Renal pelvis (tissue), 4 donors: ENCODE results near the gene ATP8A2. TPM values are rescaled to one million over a fixed set of nuclear protein-coding genes. Genes with fewer than 3 reads are reported as not detected.
A peak's percentile ranks its signal among the peaks of the same experiment; 100 is the strongest.

Experiments used
- DNase-seq: peaks from one replicate; pipeline ENCODE4 v3.0.0-alpha.2; 2013
- polyA plus RNA-seq, 3 donors: library from polyadenylated mRNA; unstranded; fragments of 120-200 nt; gene quantifications; one replicate each; pipeline ENCODE4 v1.2.1, GENCODE V29; 2013; ENCODE audit not compliant: insufficient read length in 3 of 3

ATP8A2 gene
- polyA plus RNA-seq, 3 donors: 4.8 to 5.4 (median 5.1) TPM

- DNase-seq: no peak
Observed at GRCh38 chr13:25881136-25881926, 509.6 kb downstream of the ATP8A2 start.

- peak; percentile 87 for DNase-seq
Observed at GRCh38 chr13:25881971-25882451, 510.2 kb downstream of the ATP8A2 start.

GRCh38 chr13:25882466-25883357 lies 510.9 kb downstream of the ATP8A2 start:
- DNase-seq: no peak

- no peak for DNase-seq
Observed at GRCh38 chr13:25885418-25885817, 513.6 kb downstream of the ATP8A2 start.

GRCh38 chr13:25886438-25887214 lies 514.9 kb downstream of the ATP8A2 start:
- DNase-seq: no peak

GRCh38 chr13:25887962-25888655 lies 516.3 kb downstream of the ATP8A2 start:
- DNase-seq: no peak

- no peak for DNase-seq
Observed at GRCh38 chr13:25890671-25891212, 519.0 kb downstream of the ATP8A2 start.

GRCh38 chr13:25898991-25899390 lies 527.2 kb downstream of the ATP8A2 start:
- no peak for DNase-seq

- DNase-seq: no peak
Observed at GRCh38 chr13:25899464-25899863, 527.7 kb downstream of the ATP8A2 start.

GRCh38 chr13:25899952-25900351 lies 528.2 kb downstream of the ATP8A2 start:
- DNase-seq: no peak

- no peak for DNase-seq
Observed at GRCh38 chr13:25901460-25902376, 529.9 kb downstream of the ATP8A2 start.

GRCh38 chr13:25902455-25902854 lies 530.7 kb downstream of the ATP8A2 start:
- DNase-seq: no peak

GRCh38 chr13:25902891-25903341 lies 531.1 kb downstream of the ATP8A2 start:
- no peak for DNase-seq

- DNase-seq: no peak
Observed at GRCh38 chr13:25904830-25905229, 533.1 kb downstream of the ATP8A2 start.

GRCh38 chr13:25905611-25906010 lies 533.8 kb downstream of the ATP8A2 start:
- no peak for DNase-seq

GRCh38 chr13:25906191-25906661 lies 534.5 kb downstream of the ATP8A2 start:
- peak; percentile 64 for DNase-seq

- peak; percentile 84 for DNase-seq
Observed at GRCh38 chr13:25908366-25908765, 536.6 kb downstream of the ATP8A2 start.

- no peak for DNase-seq
Observed at GRCh38 chr13:25910243-25910642, 538.5 kb downstream of the ATP8A2 start.

GRCh38 chr13:25910991-25911419 lies 539.2 kb downstream of the ATP8A2 start:
- no peak for DNase-seq

GRCh38 chr13:25912961-25913360 lies 541.2 kb downstream of the ATP8A2 start:
- no peak for DNase-seq
